Lung (tissue), 12 donors: ENCODE data around the gene ABHD17C. TPM values are rescaled to one million over a fixed set of nuclear protein-coding genes. Genes with fewer than 3 reads are reported as not detected.

ENCODE experiments used
- ATAC-seq: fragments of 200-7000 bp; cut with Tn5 transposase; one replicate; pipeline ENCODE4 v1.9.1; 2020; ENCODE audit warnings: moderate number of reproducible peaks; ENCODE audit not compliant: insufficient read depth, low FRiP score
- DNase-seq, 3 donors: peaks; one replicate each; pipeline ENCODE4 v3.0.0-alpha.2; 2013 to 2017
- H3K27ac ChIP-seq, 2 donors: one replicate each; pipeline ENCODE4 v1.5.1; 2013; ENCODE audit warnings: mild to moderate bottlenecking in 2 of 2, moderate library complexity in 2 of 2, control low read depth in 1 of 2, inconsistent platforms in 1 of 2, low read depth in 1 of 2, low read length in 1 of 2
- H3K27me3 ChIP-seq, 3 donors: one replicate each; pipeline ENCODE4 v1.5.1; 2013; ENCODE audit warnings: low read length in 2 of 3; ENCODE audit not compliant: control insufficient read depth in 3 of 3, insufficient read depth in 3 of 3
- H3K36me3 ChIP-seq, 4 donors: one replicate each; pipeline ENCODE4 v1.5.1; 2013; ENCODE audit warnings: low read length in 4 of 4, mild to moderate bottlenecking in 1 of 4, moderate library complexity in 1 of 4; ENCODE audit not compliant: control insufficient read depth in 4 of 4, insufficient read depth in 4 of 4
- H3K4me1 ChIP-seq, 5 donors: one replicate each; pipeline ENCODE4 v1.5.1; 2013; ENCODE audit warnings: low read length in 5 of 5, mild to moderate bottlenecking in 2 of 5, moderate library complexity in 1 of 5; ENCODE audit not compliant: control insufficient read depth in 5 of 5, insufficient read depth in 5 of 5
- H3K4me3 ChIP-seq: one replicate; pipeline ENCODE4 v1.5.1; 2013; ENCODE audit warnings: mild to moderate bottlenecking, control low read depth, moderate library complexity
- H3K9ac ChIP-seq, 2 donors: one replicate each; pipeline ENCODE4 v1.5.1; 2013; ENCODE audit warnings: low read length in 2 of 2, control low read depth in 1 of 2; ENCODE audit not compliant: insufficient read depth in 1 of 2
- H3K9me3 ChIP-seq, 4 donors: one replicate each; pipeline ENCODE4 v1.5.1; 2013; ENCODE audit warnings: low read length in 3 of 4, mild to moderate bottlenecking in 1 of 4, moderate library complexity in 1 of 4; ENCODE audit not compliant: control insufficient read depth in 4 of 4, insufficient read depth in 3 of 4
- WGBS, 2 donors: extraction: QIAGEN DNeasy Blood & Tissue Kit; methylation state at CpG; one replicate each; pipeline ENCODE4 v1.1.7; 2013; 5-methylcytosine and 5-hydroxymethylcytosine counted together
- polyA plus RNA-seq, 2 donors: library from polyadenylated mRNA; stranded (reverse); fragments of 200-250 nt; gene quantifications; one replicate each; pipeline ENCODE4 v1.2.1, GENCODE V29; 2013
- total RNA-seq, 2 donors: library from RNA; depleted of rRNA in 1 of 2; stranded (reverse); fragments of >200 nt in 1 of 2; gene quantifications; one replicate each; pipeline ENCODE4 v1.2.1, GENCODE V29; 2014 to 2021
- TF ChIP-seq, protein P1 (sequence below): IDR thresholded peaks from 2 replicates; pipeline ENCODE4 v1.5.1; 2012; ENCODE audit warnings: mild to moderate bottlenecking; ENCODE audit errors: control extremely low read depth, extremely low read depth
- donor health status: control.
- donor health status: control.
- donor health status: Bipolar disorder and iron deficiency.
- donor health status: healthy.
- donor health status: DM: yes; HTN: yes; CAD: no.

The ABHD17C gene
- total and polyA plus RNA-seq, 4 donors = 15.2 to 23.7 (median 22.0) TPM

- Histone ChIP-seq H3K9ac (no peak overlapping the region), H3K36me3 (peaks cover 2 to 10% (median 5%) of the 10 kb centered on the region in 4 donors), H3K4me3 (no peak overlapping the region), H3K9me3 (no peaks in the 10 kb centered on the region), H3K27me3 (no peaks in the 10 kb centered on the region), H3K27ac (no peak overlapping the region), H3K4me1 (peaks cover 0 to 19% (median 3%) of the 10 kb centered on the region in 5 donors)
- DNase-seq (no peak), ATAC-seq (no peak)
- TF ChIP-seq, protein P1, sequence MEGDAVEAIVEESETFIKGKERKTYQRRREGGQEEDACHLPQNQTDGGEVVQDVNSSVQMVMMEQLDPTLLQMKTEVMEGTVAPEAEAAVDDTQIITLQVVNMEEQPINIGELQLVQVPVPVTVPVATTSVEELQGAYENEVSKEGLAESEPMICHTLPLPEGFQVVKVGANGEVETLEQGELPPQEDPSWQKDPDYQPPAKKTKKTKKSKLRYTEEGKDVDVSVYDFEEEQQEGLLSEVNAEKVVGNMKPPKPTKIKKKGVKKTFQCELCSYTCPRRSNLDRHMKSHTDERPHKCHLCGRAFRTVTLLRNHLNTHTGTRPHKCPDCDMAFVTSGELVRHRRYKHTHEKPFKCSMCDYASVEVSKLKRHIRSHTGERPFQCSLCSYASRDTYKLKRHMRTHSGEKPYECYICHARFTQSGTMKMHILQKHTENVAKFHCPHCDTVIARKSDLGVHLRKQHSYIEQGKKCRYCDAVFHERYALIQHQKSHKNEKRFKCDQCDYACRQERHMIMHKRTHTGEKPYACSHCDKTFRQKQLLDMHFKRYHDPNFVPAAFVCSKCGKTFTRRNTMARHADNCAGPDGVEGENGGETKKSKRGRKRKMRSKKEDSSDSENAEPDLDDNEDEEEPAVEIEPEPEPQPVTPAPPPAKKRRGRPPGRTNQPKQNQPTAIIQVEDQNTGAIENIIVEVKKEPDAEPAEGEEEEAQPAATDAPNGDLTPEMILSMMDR = no peak
- 78 to 94% methylated on average over 4 of the region's 4 CpGs for WGBS, 2 donors
Observed at GRCh38 chr15:80750575-80750974, 55.5 kb downstream of the ABHD17C start.

DNA sequence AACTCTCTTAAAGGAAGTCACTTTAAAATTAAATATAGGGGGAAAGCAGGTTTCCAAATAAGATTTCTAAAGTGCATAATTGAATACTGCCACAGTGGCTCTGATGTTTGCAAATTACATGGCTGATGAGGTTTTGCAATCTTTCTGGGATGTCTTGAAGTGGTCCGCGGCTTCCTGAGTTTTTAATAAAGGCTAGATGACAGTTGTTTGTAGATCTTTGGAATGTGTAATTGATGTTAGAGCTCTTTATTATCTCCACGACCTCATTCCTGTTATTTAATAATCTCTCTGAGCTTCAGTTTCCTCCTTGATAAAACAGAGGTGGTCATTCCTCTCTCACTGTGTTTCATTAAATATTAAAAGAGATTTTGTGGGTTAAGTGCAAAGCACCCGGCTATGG lies 57.1 kb downstream of the ABHD17C start:
- no peak overlapping the region for H3K9ac ChIP-seq
- no peak for DNase-seq
- no peak for ATAC-seq
- no peak overlapping the region for H3K27ac ChIP-seq
- H3K4me1 ChIP-seq = peaks cover 0 to 20% (median 3%) of the 10 kb centered on the region in 5 donors
- H3K27me3 ChIP-seq = no peaks in the 10 kb centered on the region
- TF ChIP-seq, protein P1 = no peak
- H3K4me3 ChIP-seq = no peak overlapping the region
- WGBS, 2 donors = 30 to 55% methylated on average over 4 of the region's 4 CpGs
- H3K9me3 ChIP-seq = no peaks in the 10 kb centered on the region
- peaks cover 2 to 15% (median 7%) of the 10 kb centered on the region in 4 donors for H3K36me3 ChIP-seq

DNA sequence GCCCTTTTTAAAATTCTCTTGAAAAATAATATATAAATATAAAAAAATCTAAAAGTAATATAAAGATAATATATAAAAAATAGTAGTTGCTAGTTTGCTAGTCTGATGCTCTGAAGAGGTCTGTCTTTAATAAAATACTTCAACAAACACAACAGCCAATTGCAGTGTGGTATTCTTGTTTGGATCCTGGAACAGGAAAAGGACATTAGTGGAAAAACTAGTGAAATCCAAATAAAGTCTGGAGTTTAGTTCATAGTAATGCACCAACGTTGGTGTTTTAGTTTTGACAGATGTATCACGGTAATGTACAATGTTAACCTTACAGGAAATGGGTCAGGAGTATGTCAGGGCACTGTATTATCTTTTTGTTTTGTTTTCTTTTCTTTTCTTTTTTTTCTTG lies 58.1 kb downstream of the ABHD17C start:
- H3K27me3 ChIP-seq = no peaks in the 10 kb centered on the region
- DNase-seq (no peak), ATAC-seq (no peak)
- no peak overlapping the region for H3K27ac ChIP-seq
- WGBS, 2 donors = 47 to 63% methylated on average over 2 of the region's 2 CpGs
- H3K36me3 ChIP-seq = peaks cover 2 to 15% (median 7%) of the 10 kb centered on the region in 4 donors
- H3K4me1 ChIP-seq = peaks cover 0 to 13% (median 0%) of the 10 kb centered on the region in 5 donors
- H3K4me3 ChIP-seq = no peak overlapping the region
- H3K9me3 ChIP-seq = no peaks in the 10 kb centered on the region
- TF ChIP-seq, protein P1 = no peak
- H3K9ac ChIP-seq = no peak overlapping the region

DNA sequence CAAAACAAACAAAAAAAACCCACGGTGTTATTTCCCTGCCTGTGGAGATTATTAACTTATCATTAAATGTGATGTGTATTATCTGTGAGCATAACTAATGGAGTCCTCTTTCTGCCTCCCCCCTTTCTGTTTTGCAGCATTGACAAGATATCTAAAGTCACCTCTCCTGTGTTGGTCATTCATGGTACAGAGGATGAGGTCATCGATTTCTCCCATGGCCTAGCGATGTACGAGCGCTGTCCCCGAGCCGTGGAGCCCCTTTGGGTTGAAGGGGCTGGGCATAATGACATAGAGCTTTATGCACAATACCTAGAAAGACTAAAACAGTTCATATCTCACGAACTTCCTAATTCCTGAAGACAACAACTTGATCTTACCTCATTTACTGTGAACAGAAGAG lies 58.9 kb downstream of the ABHD17C start:
- peaks cover 0 to 10% (median 0%) of the 10 kb centered on the region in 5 donors for H3K4me1 ChIP-seq
- WGBS, 2 donors = 93 to 94% methylated on average over 8 of the region's 8 CpGs
- no peak overlapping the region for H3K4me3 ChIP-seq
- H3K9me3 ChIP-seq = no peaks in the 10 kb centered on the region
- H3K27me3 ChIP-seq = no peaks in the 10 kb centered on the region
- TF ChIP-seq, protein P1 = no peak
- no peak for ATAC-seq
- peaks cover 2 to 15% (median 7%) of the 10 kb centered on the region in 4 donors for H3K36me3 ChIP-seq
- H3K9ac ChIP-seq = no peak overlapping the region
- no peak overlapping the region for H3K27ac ChIP-seq
- DNase-seq = no peak
